Activated T-cell treated with anti-CD3 and anti-CD28 coated beads, Interleukin-2, amount 50 U/mL, for 4 hours (primary cell): ENCODE results near the gene EML6. TPM values are rescaled to one million over a fixed set of nuclear protein-coding genes. Genes with fewer than 3 reads are reported as not detected.
"Not testable (repeated sequence)": the region's sequence is repeated elsewhere in the genome, so short reads cannot be mapped to it uniquely, and the experiment has no call there.

ENCODE experiments used
- ATAC-seq, 2 donors: fragments of 200-7000 bp; cut with Tn5 transposase; one replicate each; pipeline ENCODE4 v1.10.0; 2021
- DNase-seq: peaks from one replicate; pipeline ENCODE4 v3.0.0-alpha.2; 2020
- H3K27me3 Mint-ChIP-seq: one replicate; pipeline ENCODE4 v1.8.0; 2021; ENCODE audit warnings: low read depth, mixed read lengths
- H3K36me3 Mint-ChIP-seq: one replicate; pipeline ENCODE4 v1.8.0; 2022; ENCODE audit warnings: mixed read lengths; ENCODE audit not compliant: insufficient read depth
- H3K4me1 Mint-ChIP-seq: one replicate; pipeline ENCODE4 v1.8.0; 2021; ENCODE audit warnings: low read depth, mixed read lengths
- H3K4me3 Mint-ChIP-seq: one replicate; pipeline ENCODE4 v1.8.0; 2021; ENCODE audit warnings: mild to moderate bottlenecking, moderate library complexity, mixed read lengths
- H3K9me3 Mint-ChIP-seq: one replicate; pipeline ENCODE4 v1.8.0; 2021; ENCODE audit warnings: mixed read lengths
- total RNA-seq, 3 donors: library from RNA; stranded (reverse); gene quantifications; one replicate each; pipeline ENCODE4 v1.2.1, GENCODE V29; 2021

The EML6 gene
- total RNA-seq, 3 donors from 2014 or later, result 0.28 to 0.71 (median 0.55) TPM

DNA sequence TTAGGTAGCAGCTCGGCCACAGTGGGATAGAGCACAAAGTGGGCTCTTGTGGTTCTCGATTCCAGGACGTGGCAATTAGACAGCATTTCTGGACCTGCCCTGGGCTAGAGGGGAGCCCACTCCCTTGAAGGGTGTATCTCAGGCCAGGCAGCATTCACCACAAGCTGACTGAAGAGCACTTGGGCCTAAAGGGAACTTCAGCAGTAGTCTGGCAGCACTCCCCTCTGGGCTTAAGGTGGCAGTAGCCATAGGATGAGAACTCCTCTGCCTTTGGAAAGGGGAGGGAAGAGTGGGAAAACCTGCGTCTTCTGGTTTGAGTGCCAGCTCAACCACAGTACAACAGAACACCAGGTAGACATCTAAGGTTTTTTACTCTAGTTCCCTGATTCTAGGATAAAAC is 28.1 kb upstream of the EML6 start:
- ATAC-seq (no peak), DNase-seq (no peak)
- H3K27me3 Mint-ChIP-seq, result peaks cover 12% of the 10 kb centered on the region
- no peaks in the 10 kb centered on the region for H3K4me1 Mint-ChIP-seq
- H3K4me3 Mint-ChIP-seq, result no peak overlapping the region
- H3K36me3 Mint-ChIP-seq, result no peaks in the 10 kb centered on the region
- no peaks in the 10 kb centered on the region for H3K9me3 Mint-ChIP-seq

DNA sequence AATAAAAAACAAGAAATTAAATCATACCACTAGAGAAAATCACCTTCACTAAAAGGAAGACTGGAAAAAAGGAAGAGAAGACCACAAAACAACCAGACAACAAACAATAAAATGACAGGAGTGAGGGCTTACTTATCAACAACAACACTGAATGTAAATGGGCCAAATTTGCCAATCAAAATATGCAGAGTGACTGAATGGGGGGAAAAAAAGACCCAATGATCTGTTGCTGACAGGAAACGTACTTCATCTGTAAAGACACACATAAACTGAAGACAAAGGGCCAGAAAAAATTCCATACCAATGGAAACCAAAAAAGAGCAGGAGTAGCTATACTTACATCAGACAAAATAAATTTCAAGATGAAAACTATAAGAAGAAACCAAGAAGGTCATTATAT is 25.5 kb upstream of the EML6 start:
- Mint-ChIP-seq H3K9me3 (no peaks in the 10 kb centered on the region), H3K36me3 (no peaks in the 10 kb centered on the region), H3K27me3 (peaks cover 12% of the 10 kb centered on the region), H3K4me1 (no peaks in the 10 kb centered on the region), H3K4me3 (no peak overlapping the region)
- no peak for ATAC-seq
- DNase-seq, result no peak

DNA sequence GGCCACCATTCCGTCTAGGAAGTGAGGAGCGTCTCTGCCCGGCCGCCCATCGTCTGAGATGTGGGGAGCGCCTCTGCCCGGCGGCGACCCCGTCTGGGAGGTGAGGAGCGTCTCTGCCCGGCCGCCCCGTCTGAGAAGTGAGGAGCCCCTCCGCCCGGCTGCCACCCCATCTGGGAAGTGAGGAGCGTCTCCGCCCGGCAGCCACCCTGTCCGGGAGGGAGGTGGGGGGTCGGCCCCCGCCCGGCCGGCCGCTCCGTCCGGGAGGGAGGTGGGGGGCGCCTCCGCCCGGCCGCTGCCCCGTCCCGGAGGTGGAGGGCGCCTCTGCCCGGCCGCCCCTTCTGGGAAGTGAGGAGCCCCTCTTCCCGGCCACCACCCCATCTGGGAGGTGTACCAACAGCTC is 24.5 kb upstream of the EML6 start:
- not testable (repeated sequence) for DNase-seq, H3K9me3 Mint-ChIP-seq, ATAC-seq, H3K4me1 Mint-ChIP-seq, H3K4me3 Mint-ChIP-seq, H3K36me3 Mint-ChIP-seq
- H3K27me3 Mint-ChIP-seq, result peaks cover 12% of the 10 kb centered on the region

DNA sequence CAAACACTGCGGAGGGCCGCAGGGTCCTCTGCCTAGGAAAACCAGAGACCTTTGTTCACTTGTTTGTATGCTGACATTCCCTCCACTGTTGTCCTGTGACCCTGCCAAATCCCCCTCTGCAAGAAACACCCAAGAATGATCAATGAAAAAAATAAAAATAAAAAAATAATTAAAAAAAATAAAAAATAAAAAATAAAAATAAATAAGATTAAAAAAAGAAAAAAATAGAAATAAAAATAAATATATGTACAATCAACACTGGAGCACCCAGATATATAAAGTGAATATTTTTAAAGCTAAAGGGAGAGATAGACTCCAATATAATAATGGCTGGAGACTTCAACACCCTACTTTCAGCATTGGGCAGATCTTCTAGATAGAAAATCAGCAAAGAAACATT is 23.8 kb upstream of the EML6 start:
- Mint-ChIP-seq H3K4me3 (no peak overlapping the region), H3K36me3 (no peaks in the 10 kb centered on the region), H3K27me3 (peaks cover 12% of the 10 kb centered on the region), H3K9me3 (no peaks in the 10 kb centered on the region), H3K4me1 (no peaks in the 10 kb centered on the region)
- DNase-seq (no peak), ATAC-seq (no peak)

DNA sequence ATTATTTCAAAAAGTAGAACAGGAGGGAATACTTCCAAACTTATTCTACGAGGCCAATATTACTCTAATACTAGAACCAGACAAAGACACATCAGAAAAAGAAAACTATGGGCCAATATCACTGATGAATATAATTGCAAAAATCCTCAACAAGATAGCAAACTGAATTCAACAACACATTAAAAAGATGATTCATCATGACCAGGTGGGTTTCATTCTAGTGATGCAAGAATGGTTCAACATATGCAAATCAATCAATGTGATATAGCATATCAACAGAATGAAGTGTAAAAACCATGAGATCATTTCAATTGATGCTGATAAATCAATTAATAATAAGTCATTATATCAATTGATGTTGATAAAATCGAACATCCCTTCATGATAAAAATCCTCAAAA is 22.4 kb upstream of the EML6 start:
- Mint-ChIP-seq H3K4me1 (no peaks in the 10 kb centered on the region), H3K27me3 (peaks cover 6% of the 10 kb centered on the region), H3K36me3 (no peaks in the 10 kb centered on the region), H3K4me3 (no peak overlapping the region), H3K9me3 (no peaks in the 10 kb centered on the region)
- no peak for DNase-seq
- no peak for ATAC-seq

DNA sequence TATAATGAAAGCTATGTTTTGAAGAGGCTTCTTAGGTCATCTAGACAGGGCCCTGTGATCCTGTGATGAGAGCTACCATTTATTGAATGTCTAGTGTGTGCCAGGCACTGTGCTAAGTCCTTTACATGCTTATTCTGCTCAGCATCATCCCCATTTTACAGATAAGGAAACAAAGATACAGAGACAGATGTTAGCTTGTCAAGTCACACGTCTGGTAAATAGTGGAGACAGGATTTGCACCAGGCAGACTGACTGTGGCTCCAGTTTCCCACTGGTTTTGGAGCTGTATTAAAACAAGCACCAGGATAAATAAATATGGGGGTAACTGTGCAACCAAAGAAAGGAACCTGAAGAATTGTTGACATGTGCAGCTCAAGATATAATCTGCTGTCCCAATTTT is 19.2 kb upstream of the EML6 start:
- Mint-ChIP-seq H3K4me1 (no peaks in the 10 kb centered on the region), H3K36me3 (no peaks in the 10 kb centered on the region), H3K4me3 (no peak overlapping the region), H3K27me3 (peaks cover 7% of the 10 kb centered on the region), H3K9me3 (no peaks in the 10 kb centered on the region)
- DNase-seq (no peak), ATAC-seq (no peak)

DNA sequence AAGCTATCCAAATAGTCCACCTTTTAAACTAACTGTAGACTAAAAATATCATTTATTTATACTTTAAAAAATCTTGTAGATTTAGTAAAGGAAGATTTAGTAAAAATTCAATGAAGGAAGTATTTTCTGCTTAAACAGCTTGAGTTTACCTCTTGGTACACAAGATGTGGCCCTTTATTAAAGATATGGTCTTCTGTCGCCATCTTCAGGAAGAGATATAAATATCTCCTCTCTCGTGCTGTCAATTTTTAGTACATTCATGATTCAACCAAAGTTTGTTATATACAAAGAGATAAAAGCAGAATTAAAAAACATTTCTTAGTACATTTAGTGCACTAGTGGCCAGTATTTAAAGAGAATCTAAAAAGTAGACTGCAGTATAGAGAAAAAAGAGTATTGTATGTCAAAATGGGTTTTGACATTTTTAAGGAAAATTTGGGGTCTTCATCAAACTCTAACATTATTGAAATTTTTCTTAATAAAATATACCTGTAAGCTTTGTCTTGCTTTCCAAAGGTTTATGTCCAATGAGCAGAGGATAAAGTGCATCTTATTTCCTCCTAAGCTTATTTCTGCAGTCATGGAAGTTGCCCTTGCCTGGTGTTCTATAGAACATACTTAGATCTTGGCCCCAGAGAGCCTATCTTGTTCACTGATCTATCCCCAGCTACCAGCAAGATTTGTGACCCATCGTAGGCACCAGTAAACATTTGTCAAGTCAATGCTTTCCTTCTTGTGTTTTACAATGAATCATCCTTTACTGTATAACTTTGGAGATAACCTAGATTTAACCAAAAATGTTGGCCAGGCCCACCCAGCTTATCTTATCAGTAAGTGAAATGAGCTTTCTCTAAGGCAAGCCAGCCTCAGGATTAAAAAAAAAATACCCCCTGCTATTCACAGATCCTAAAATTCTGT is 18.5 kb upstream of the EML6 start:
- Mint-ChIP-seq H3K36me3 (no peaks in the 10 kb centered on the region), H3K4me3 (no peak overlapping the region), H3K4me1 (no peaks in the 10 kb centered on the region), H3K9me3 (no peaks in the 10 kb centered on the region), H3K27me3 (peaks cover 11% of the 10 kb centered on the region)
- no peak for ATAC-seq
- no peak for DNase-seq

DNA sequence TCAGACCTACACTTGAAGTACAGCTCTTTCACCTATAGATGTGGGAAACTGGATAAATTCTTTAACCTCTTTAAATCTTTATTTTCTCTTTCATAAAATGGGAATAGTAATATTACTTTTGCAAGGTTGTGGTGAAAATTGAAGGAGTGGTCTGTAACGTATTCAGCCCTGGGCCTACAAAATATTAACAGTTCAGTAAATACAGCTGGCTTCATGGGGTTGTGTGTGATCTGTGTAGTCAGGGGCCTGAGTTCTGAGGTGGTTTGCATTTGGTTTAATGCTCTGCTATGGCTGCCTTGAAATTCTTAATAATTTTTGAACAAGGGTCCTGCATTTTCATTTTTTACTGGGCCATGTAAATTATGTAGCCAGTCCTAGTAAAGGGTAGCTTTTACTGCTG is 16.8 kb upstream of the EML6 start:
- no peaks in the 10 kb centered on the region for H3K36me3 Mint-ChIP-seq
- H3K4me3 Mint-ChIP-seq, result no peak overlapping the region
- DNase-seq (no peak), ATAC-seq (no peak)
- no peaks in the 10 kb centered on the region for H3K4me1 Mint-ChIP-seq
- H3K9me3 Mint-ChIP-seq, result no peaks in the 10 kb centered on the region
- peaks cover 16% of the 10 kb centered on the region for H3K27me3 Mint-ChIP-seq

DNA sequence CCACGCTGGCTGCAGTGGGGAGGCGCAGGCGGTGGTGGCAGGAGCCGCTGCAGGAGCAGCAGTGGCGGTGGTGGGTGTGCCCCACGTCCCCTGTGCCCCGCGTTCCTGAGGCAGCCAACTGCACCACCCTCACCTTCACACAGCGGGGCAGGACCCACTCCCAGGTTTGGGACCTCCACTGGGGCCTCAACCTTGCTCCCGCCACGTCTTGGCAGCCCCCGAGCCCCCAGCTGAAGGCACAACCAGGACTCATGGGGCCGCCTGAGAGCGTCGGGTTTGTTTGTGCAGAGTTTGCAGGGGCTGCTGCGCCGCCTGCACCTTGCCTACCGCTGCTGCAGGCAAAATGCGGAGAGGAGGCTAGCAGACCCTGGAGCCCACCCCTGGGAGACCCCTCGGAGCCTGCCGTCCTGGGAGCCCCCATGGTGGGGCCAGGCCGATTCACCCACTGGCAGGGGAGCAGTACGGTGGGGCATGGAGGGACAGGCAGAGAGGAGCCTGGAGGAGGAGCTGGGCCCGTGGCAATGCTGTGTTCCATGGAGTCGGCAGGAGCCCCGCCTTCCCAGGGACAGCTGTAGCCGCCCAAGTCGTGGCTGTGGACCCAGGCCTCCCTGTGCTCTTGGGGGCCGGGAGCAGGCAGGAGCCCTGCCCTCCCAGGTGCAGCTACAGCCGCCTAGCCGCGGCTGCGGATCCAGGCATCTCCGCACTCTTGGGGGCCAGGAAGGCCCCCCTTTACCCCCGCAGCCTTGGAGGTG is 14.7 kb upstream of the EML6 start:
- Mint-ChIP-seq H3K9me3 (no peaks in the 10 kb centered on the region), H3K4me1 (no peaks in the 10 kb centered on the region), H3K36me3 (no peaks in the 10 kb centered on the region), H3K4me3 (peak overlapping the region; percentile 62), H3K27me3 (peaks cover 19% of the 10 kb centered on the region)
- ATAC-seq (peak; percentile 58 to 70), DNase-seq (no peak)

DNA sequence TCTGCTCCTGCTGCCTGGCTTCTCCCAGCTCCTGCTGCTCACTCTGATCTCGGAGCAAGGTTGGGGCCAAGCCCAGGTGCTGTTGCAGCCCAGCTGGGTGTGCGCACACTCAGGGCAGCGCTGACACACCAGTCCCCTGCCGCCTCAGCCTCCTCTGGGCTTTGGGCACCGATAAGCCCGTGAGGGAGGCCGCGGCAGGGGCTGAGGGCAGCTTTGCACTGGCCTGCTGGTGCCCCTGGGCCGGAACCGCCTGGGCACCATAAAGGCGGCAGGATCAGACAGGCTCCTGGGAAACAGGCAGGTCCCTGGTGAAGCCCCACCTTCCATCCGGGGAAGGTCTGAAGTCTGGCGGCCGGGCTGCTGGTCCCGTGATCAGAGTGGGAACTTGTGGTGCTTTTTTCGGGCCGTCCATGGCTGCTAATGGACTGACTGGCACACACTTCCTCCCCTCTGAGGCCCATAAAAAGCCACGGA is 14.1 kb upstream of the EML6 start:
- Mint-ChIP-seq H3K4me1 (no peaks in the 10 kb centered on the region), H3K9me3 (no peaks in the 10 kb centered on the region), H3K36me3 (no peaks in the 10 kb centered on the region), H3K27me3 (peaks cover 19% of the 10 kb centered on the region), H3K4me3 (peak overlapping the region; percentile 62)
- no peak for DNase-seq
- peak; percentile 56 to 69 for ATAC-seq

DNA sequence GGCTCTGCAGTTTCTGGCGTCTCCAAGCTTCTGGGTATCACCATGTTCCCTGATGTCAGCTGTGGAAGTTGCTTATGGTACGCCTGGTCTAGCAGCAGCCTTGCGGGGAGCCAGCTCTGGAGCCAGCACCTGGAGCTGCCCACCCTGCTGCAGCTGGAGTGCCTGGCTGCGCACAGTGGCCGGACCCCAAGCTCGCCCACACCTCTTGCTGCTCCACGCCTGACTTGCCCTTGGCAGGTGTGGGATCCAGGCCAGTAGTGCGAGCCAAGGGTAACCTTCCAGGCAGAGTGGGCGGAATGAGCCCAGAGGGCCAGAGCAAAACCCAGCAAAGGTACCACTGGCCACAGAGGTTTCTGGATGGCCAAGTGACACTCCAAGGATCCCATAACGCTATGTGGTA is 13.2 kb upstream of the EML6 start:
- Mint-ChIP-seq H3K4me3 (no peak overlapping the region), H3K27me3 (peaks cover 19% of the 10 kb centered on the region), H3K9me3 (no peaks in the 10 kb centered on the region), H3K36me3 (no peaks in the 10 kb centered on the region), H3K4me1 (no peaks in the 10 kb centered on the region)
- DNase-seq (no peak), ATAC-seq (no peak)

DNA sequence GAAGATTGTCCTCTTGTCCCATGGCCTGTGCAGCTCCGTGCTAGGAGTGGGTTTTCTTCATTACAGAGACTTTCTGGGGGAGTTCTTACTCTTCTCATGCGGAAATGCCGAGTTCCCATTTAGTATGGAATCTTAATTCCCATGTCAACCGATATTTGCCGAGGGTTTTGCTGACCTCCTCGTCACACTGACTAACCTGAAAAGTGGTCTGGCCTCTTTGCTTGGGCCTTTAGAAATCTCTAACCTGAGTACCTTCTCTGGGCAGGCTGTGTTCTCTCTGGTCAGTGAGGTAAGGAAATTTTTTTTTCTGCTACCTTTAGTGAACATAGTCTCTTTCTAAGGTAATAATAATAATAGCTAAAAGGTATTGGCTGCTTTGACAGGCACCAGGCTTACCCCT is 10.9 kb upstream of the EML6 start:
- H3K36me3 Mint-ChIP-seq, result no peaks in the 10 kb centered on the region
- peaks cover 24% of the 10 kb centered on the region for H3K27me3 Mint-ChIP-seq
- no peak for DNase-seq
- H3K4me1 Mint-ChIP-seq, result no peaks in the 10 kb centered on the region
- no peak for ATAC-seq
- no peak overlapping the region for H3K4me3 Mint-ChIP-seq
- H3K9me3 Mint-ChIP-seq, result no peaks in the 10 kb centered on the region

DNA sequence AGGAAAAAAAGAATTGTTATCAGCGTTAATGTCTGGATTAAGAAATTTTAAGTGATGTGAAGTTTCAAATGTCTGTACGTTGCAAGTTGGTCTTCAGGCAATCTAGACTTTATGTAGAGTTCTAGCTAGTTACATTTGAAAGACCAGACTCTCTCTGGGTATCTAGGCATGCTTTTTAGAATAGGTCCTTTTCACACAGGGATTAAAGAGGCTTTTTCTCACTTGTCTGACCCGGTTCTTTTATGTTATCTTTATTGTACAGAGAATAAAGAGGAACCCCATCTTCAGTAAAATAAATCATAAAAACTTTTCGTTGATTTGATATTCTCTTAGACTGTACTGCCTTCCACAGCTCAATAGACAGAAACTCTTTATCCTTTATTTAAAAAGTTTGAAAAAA is 8.5 kb upstream of the EML6 start:
- ATAC-seq (no peak), DNase-seq (no peak)
- no peaks in the 10 kb centered on the region for H3K9me3 Mint-ChIP-seq
- H3K4me3 Mint-ChIP-seq, result no peak overlapping the region
- peaks cover 28% of the 10 kb centered on the region for H3K27me3 Mint-ChIP-seq
- H3K4me1 Mint-ChIP-seq, result no peaks in the 10 kb centered on the region
- no peaks in the 10 kb centered on the region for H3K36me3 Mint-ChIP-seq

DNA sequence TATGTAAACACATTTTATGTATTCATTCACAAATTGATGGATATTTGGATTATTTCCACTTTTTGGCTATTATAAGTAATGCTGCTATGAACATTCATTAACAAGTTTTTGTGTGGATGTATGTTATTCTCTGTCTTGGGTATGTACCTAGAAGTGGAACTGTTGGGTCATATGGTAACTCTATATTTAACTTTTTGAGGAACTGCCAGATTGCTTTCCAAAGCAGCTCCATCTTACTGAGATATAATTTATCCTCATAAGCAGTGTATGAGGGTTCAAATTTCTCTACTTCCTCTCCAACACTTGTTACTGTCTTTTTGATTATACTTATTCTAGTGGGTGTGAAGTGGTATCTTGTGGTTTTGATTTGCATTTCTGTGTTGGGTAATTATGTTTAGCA is 7.1 kb upstream of the EML6 start:
- ATAC-seq, result no peak
- H3K27me3 Mint-ChIP-seq, result peaks cover 22% of the 10 kb centered on the region
- H3K9me3 Mint-ChIP-seq, result no peaks in the 10 kb centered on the region

DNA sequence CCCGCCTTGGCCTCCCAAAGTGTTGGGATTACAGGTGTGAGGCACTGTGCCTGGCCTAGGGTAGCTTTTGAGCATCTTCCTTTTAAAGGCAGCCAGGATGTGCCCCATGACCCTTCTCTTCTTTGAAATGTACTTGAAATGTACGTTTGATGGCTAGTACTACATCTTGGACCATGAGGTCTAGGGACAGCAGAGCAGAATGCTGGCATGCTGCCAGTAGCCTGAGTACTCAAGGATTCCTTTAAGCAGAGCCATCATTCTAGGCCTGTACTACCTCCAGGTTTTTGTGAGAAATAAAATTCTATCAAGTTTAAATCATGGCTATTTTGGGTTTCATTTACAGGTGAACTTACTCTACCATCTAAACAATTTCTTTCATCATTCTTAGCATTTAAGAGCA is 2.9 kb upstream of the EML6 start:
- no peak for DNase-seq
- H3K4me3 Mint-ChIP-seq, result no peak overlapping the region
- peaks cover 14% of the 10 kb centered on the region for H3K4me1 Mint-ChIP-seq
- no peaks in the 10 kb centered on the region for H3K9me3 Mint-ChIP-seq
- no peak for ATAC-seq
- no peaks in the 10 kb centered on the region for H3K36me3 Mint-ChIP-seq
- peaks cover 28% of the 10 kb centered on the region for H3K27me3 Mint-ChIP-seq

More for the DNA sequence above, 7.1 kb upstream of the EML6 start:
- Mint-ChIP-seq H3K36me3 (no peaks in the 10 kb centered on the region), H3K4me1 (no peaks in the 10 kb centered on the region), H3K4me3 (no peak overlapping the region)
- DNase-seq, result no peak
